Loucy (cell line): ENCODE measurements around the gene AHRR.
"Not testable (repeated sequence)": the region's sequence is repeated elsewhere in the genome, so short reads cannot be mapped to it uniquely, and the experiment has no call there.

ENCODE experiments used
- H2AFZ ChIP-seq: fragments of 200-600 bp; sonication (generic); 2 replicates; pipeline ENCODE4 v1.6.0; 2016; ENCODE audit warnings: antibody characterized with exemption, mild to moderate bottlenecking, low read length, moderate library complexity
- H3F3A ChIP-seq: fragments of 200-600 bp; 2 replicates; pipeline ENCODE4 v1.6.0; 2016; ENCODE audit warnings: antibody characterized with exemption, low read depth, mild to moderate bottlenecking
- H3K27me3 ChIP-seq: fragments of 200-600 bp; sonication (generic); 2 replicates; pipeline ENCODE4 v1.6.1; 2014; ENCODE audit warnings: low read length, mild to moderate bottlenecking; ENCODE audit not compliant: insufficient read depth, poor library complexity, severe bottlenecking
- H3K36me3 ChIP-seq: fragments of 200-600 bp; sonication (generic); 2 replicates; pipeline ENCODE4 v1.6.1; 2016; ENCODE audit warnings: low read length; ENCODE audit not compliant: insufficient read depth
- H3K4me1 ChIP-seq: fragments of 200-600 bp; sonication (generic); 2 replicates; pipeline ENCODE4 v1.5.1; 2014; ENCODE audit warnings: low read length, mild to moderate bottlenecking; ENCODE audit not compliant: insufficient read depth, poor library complexity, severe bottlenecking
- H3K4me2 ChIP-seq: fragments of 200-600 bp; sonication (generic); 2 replicates; pipeline ENCODE4 v1.6.0; 2014; ENCODE audit warnings: antibody characterized with exemption, low read length, low read depth, mild to moderate bottlenecking; ENCODE audit not compliant: poor library complexity, severe bottlenecking
- H3K4me3 ChIP-seq: fragments of 200-600 bp; sonication (generic); 2 replicates; pipeline ENCODE4 v1.5.1; 2014; ENCODE audit warnings: low read length, mild to moderate bottlenecking, mixed read lengths; ENCODE audit not compliant: poor library complexity, severe bottlenecking
- H3K79me2 ChIP-seq: fragments of 200-600 bp; sonication (generic); 2 replicates; pipeline ENCODE4 v1.6.1; 2014; ENCODE audit warnings: low read length; ENCODE audit not compliant: insufficient read depth
- H3K9ac ChIP-seq: fragments of 200-600 bp; sonication (generic); 2 replicates; pipeline ENCODE4 v1.6.0; 2014; ENCODE audit warnings: mild to moderate bottlenecking, low read depth, low read length, moderate library complexity; ENCODE audit not compliant: poor library complexity, severe bottlenecking
- H3K9me2 ChIP-seq: fragments of 200-600 bp; sonication (generic); replicated peaks from 2 replicates; pipeline ENCODE4 v1.6.1; 2016; ENCODE audit warnings: low read depth, low read length, mixed read lengths
- H3K9me3 ChIP-seq: fragments of 200-600 bp; sonication (generic); 2 replicates; pipeline ENCODE4 v1.6.1; 2014; ENCODE audit warnings: mild to moderate bottlenecking, antibody characterized with exemption, low read length, low read depth; ENCODE audit not compliant: insufficient read depth
- H4K20me1 ChIP-seq: fragments of 200-600 bp; sonication (generic); 2 replicates; pipeline ENCODE4 v1.6.0; 2014; ENCODE audit warnings: antibody characterized with exemption, low read length, mild to moderate bottlenecking; ENCODE audit not compliant: insufficient read depth, poor library complexity, severe bottlenecking
- CTCF ChIP-seq: fragments of 200-600 bp; sonication (generic); conservative IDR thresholded peaks from 2 replicates; pipeline ENCODE4 v1.5.1; 2014; ENCODE audit warnings: mild to moderate bottlenecking, antibody characterized with exemption, low read length
- EZH2phosphoT487 ChIP-seq: fragments of 200-600 bp; IDR thresholded peaks from 2 replicates; pipeline ENCODE4 v1.6.1; 2018; ENCODE audit warnings: antibody characterized with exemption, mild to moderate bottlenecking, moderate library complexity, borderline replicate concordance

The AHRR gene

GRCh38 chr5:369151-369868, 47.8 kb downstream of the AHRR start:
- H3K4me3 ChIP-seq, result no peak overlapping the region
- H3K36me3 ChIP-seq, result no peaks in the 10 kb centered on the region
- no peak overlapping the region for H3K4me2 ChIP-seq
- TF ChIP-seq CTCF (no peak), EZH2phosphoT487 (no peak)
- no peaks in the 10 kb centered on the region for H4K20me1 ChIP-seq
- H3K9me3 ChIP-seq, result 0 out of 2 replicates have a peak, but pooled peaks cover 7% of the 10 kb centered on the region
- H3K27me3 ChIP-seq, result no peaks in the 10 kb centered on the region
- peaks cover 60% of the 10 kb centered on the region for H3K4me1 ChIP-seq
- H3K9ac ChIP-seq, result peak overlapping the region; percentile 15
- no peak overlapping the region for H2AFZ ChIP-seq
- H3F3A ChIP-seq, result no peaks in the 10 kb centered on the region
- peaks cover 12% of the 10 kb centered on the region; the same call in 1 of the 2 replicates for H3K79me2 ChIP-seq
- H3K9me2 ChIP-seq, result no peaks in the 10 kb centered on the region

DNA sequence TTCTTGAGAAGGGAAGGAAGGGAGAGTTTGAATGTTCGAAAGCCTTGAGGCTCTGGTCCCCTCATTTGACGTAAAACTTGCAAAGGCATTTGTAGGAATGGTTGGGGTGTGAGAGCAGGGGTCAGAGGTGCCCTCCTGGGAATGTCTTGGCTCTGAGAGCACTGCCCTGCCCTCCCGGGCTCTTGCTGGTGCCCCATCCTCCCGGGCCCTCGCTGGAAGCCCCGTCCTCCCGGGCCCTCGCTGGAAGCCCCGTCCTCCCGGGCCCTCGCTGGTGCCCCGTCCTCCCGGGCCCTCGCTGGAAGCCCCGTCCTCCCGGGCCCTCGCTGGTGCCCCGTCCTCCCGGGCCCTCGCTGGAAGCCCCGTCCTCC, 48.3 kb downstream of the AHRR start:
- Histone ChIP-seq H3K9ac (peak overlapping the region; percentile 15), H3K79me2 (peaks cover 12% of the 10 kb centered on the region; the same call in 1 of the 2 replicates), H3K4me1 (peaks cover 65% of the 10 kb centered on the region)
- H3F3A ChIP-seq, H3K9me3 ChIP-seq, H3K36me3 ChIP-seq, H3K4me3 ChIP-seq, H2AFZ ChIP-seq, H3K4me2 ChIP-seq, H4K20me1 ChIP-seq, H3K27me3 ChIP-seq, H3K9me2 ChIP-seq: not testable (repeated sequence)

DNA sequence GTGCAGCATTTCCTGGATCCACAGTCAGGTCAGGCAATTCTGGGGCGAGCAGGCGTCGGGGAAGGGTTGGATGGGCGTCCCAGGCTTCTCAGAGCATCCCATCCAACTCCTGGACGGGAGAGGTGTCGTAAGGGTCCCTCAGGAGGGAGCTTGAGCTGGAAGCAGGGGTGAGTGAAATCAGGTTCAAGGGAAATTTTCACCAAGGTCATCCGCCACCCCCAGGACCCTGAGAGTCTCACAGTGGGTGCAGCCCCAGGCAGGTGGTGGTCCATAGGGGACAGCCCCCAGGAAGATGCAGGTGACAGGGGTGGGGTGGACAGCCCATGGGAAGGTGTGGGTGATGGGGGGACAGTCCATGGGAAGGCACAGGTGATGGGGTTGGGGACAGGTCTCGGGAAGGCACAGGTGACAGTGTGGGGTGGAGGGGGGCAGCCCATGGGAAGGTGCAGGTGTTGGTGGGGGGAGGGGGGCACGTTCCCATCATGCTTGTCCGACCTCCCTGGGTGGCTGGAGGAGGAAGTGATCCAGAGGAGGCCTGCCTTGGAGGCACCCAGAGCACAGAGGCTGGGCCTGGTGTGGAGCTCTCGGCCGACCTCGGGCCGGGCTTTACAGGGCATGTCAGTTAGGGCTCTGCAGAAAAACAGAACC, 48.9 kb downstream of the AHRR start:
- Histone ChIP-seq H3K9ac (peak overlapping the region; percentile 92), H2AFZ (no peak overlapping the region), H4K20me1 (no peaks in the 10 kb centered on the region), H3K4me3 (no peak overlapping the region), H3K27me3 (no peaks in the 10 kb centered on the region), H3K36me3 (no peaks in the 10 kb centered on the region), H3F3A (no peaks in the 10 kb centered on the region), H3K4me1 (peaks cover 71% of the 10 kb centered on the region), H3K9me2 (no peaks in the 10 kb centered on the region), H3K4me2 (peak overlapping the region; percentile 82), H3K79me2 (peaks cover 12% of the 10 kb centered on the region; the same call in 1 of the 2 replicates), H3K9me3 (0 out of 2 replicates have a peak, but pooled peaks cover 1% of the 10 kb centered on the region)
- TF ChIP-seq EZH2phosphoT487, result no peak

DNA sequence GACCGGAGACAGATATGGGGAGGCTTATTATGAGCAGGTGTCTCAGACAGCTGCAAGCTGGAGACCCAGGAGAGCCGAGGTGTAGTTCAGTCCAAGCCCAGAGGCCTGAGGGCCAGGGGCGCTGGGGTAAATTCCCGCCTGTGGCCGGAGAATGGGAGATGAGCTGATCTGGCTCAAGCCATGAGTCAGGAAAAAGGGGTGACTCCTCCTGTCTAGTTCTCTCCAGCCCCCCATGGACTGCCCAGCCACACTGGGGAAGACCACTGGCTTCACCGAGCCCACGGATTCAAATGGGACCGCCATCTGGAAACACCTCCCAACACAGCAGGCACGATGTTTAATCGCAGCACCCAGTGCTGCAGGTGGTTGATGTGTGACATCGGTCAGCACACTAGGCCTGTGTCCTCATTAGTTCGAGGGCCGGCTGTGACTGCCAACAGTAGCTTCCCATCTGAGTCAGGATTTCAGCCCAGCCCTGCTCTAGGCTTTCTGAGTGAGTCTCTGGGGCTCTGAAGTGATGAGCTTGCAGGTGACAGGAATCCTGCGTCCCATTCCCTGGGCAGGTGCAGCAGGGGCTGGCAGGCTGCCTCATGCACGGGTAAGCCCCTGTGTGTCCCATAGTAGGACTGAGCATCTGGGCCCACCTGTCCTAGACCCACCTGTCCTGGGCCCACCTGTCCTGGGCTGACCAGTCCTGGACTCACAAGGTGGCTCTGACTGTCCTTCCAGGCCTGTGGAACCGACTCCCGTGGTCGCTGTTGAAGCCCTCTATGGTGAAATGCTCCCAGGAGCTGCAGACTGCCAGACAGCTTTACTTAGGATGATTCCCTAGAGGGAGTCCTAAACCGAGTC, 49.7 kb downstream of the AHRR start:
- Histone ChIP-seq H3K9ac (peak overlapping the region; percentile 92), H3K9me2 (no peaks in the 10 kb centered on the region), H3K4me1 (peaks cover 75% of the 10 kb centered on the region), H3K9me3 (no peaks in the 10 kb centered on the region), H3K4me3 (peak overlapping the region; percentile 77), H2AFZ (0 out of 2 replicates have a peak overlapping the region, but pooled peaks have one; percentile 16), H3K4me2 (peak overlapping the region; percentile 82), H3K79me2 (peaks cover 12% of the 10 kb centered on the region; the same call in 1 of the 2 replicates), H3F3A (no peaks in the 10 kb centered on the region), H3K36me3 (no peaks in the 10 kb centered on the region), H3K27me3 (no peaks in the 10 kb centered on the region), H4K20me1 (no peaks in the 10 kb centered on the region)
- TF ChIP-seq CTCF (no peak), EZH2phosphoT487 (no peak)
